HCT116 (cell line): ENCODE results near the gene NKAIN4. TPM values are rescaled to one million over a fixed set of nuclear protein-coding genes. Genes with fewer than 3 reads are reported as not detected.

Source experiments
- ATAC-seq: fragments of 200-7000 bp; cut with Tn5 transposase; 2 replicates; pipeline ENCODE4 v1.9.1; 2020; ENCODE audit warnings: mild to moderate bottlenecking, moderate library complexity
- BruUV-seq: library from RNA; stranded (reverse); fragments of 400-500 nt; replicated peaks from 2 replicates; lab custom pipeline; 2021; lab: Mats Ljungman, UMichigan
- CTCF ChIA-PET: fragments of 300-600 bp; sonication (Branson Sonifier 250); formaldehyde crosslinking; loops from one replicate; lab custom pipeline; 2021; ENCODE audit warnings: antibody characterized with exemption; lab: Charles Lee
- POLR2A ChIA-PET: fragments of 300-600, 350-600 bp; sonication (Branson Sonifier 250); formaldehyde crosslinking; loops from one replicate; lab custom pipeline; 2021; ENCODE audit warnings: antibody characterized with exemption; lab: Charles Lee
- RAD21 ChIA-PET, 2 experiments: fragments of 300-600 bp; sonication (Branson Sonifier 250); formaldehyde crosslinking; loops; one replicate each; lab custom pipeline; 2023; ENCODE audit warnings: low total read pairs in 2 of 2; ENCODE audit not compliant: uncharacterized antibody in 2 of 2, unreplicated experiment in 2 of 2, low non-redundant PET in 1 of 2; lab: Charles Lee
- DNase-seq: peaks from one replicate; pipeline ENCODE4 v3.0.0-alpha.2; 2010; ENCODE audit warnings: low read depth, low spot score
- H2AFZ ChIP-seq: fragments of 200-600 bp; shearing (Covaris generic), sonication (generic); 2 replicates; pipeline ENCODE4 v1.6.1; 2017; ENCODE audit warnings: low read depth, mixed run types, mixed read lengths, antibody characterized with exemption, low read length; ENCODE audit not compliant: poor library complexity, severe bottlenecking
- H3K27ac ChIP-seq: 2 replicates; pipeline ENCODE4 v1.5.1; 2012; ENCODE audit warnings: low read depth, low read length
- H3K27me3 ChIP-seq: fragments of 200-600 bp; sonication (generic); 2 replicates; pipeline ENCODE4 v1.6.1; 2016; ENCODE audit warnings: mixed run types, low read length, mixed read lengths; ENCODE audit not compliant: insufficient read depth
- H3K36me3 ChIP-seq, 2 experiments: fragments of 200-500 bp in 1 of 2; fragments of 200-600 bp in 1 of 2; sonication (Bioruptor generic) in 1 of 2; sonication (generic) in 1 of 2; 2 replicates each; pipeline versions ENCODE4 v1.5.1 to v1.6.1; 2014 to 2016; ENCODE audit warnings: low read length in 2 of 2, inconsistent platforms in 1 of 2, mixed read lengths in 1 of 2, mixed run types in 1 of 2; ENCODE audit not compliant: insufficient read depth in 2 of 2, control insufficient read depth in 1 of 2
- H3K4me1 ChIP-seq, 2 experiments: fragments of 200-600 bp in 1 of 2; sonication (generic) in 1 of 2; 2 replicates each; pipeline versions ENCODE4 v1.5.1 to v1.6.1; 2012 to 2017; ENCODE audit warnings: low read length in 2 of 2, inconsistent platforms in 1 of 2, mild to moderate bottlenecking in 1 of 2, mixed read lengths in 1 of 2, mixed run types in 1 of 2, moderate library complexity in 1 of 2; ENCODE audit not compliant: insufficient read depth in 2 of 2, control insufficient read depth in 1 of 2
- H3K4me2 ChIP-seq: fragments of 200-600 bp; sonication (generic); 2 replicates; pipeline ENCODE4 v1.6.1; 2017; ENCODE audit warnings: mixed run types, low read length, mixed read lengths
- H3K4me3 ChIP-seq, 2 experiments: fragments of 200-600 bp in 1 of 2; sonication (generic) in 1 of 2; replicated peaks in 1 of 2; 2 replicates each; pipeline ENCODE4 v1.5.1; 2011 to 2016; ENCODE audit warnings: low read length in 2 of 2, control low read depth in 1 of 2, low read depth in 1 of 2, mild to moderate bottlenecking in 1 of 2, mixed read lengths in 1 of 2, mixed run types in 1 of 2
- H3K79me2 ChIP-seq: fragments of 200-600 bp; sonication (generic); 2 replicates; pipeline ENCODE4 v1.6.1; 2017; ENCODE audit warnings: mild to moderate bottlenecking, mixed run types, low read length, moderate library complexity, mixed read lengths; ENCODE audit not compliant: insufficient read depth
- H3K9ac ChIP-seq: fragments of 200-600 bp; sonication (generic); 2 replicates; pipeline ENCODE4 v1.6.1; 2016; ENCODE audit warnings: low read length, mixed read lengths
- H3K9me2 ChIP-seq: fragments of 200-600 bp; sonication (generic), shearing (Covaris generic); 2 replicates; pipeline ENCODE4 v1.6.1; 2017; ENCODE audit warnings: mixed run types, mild to moderate bottlenecking, moderate library complexity; ENCODE audit not compliant: insufficient read depth
- H3K9me3 ChIP-seq, 2 experiments: fragments of 200-500 bp in 1 of 2; fragments of 200-600 bp in 1 of 2; sonication (Bioruptor generic) in 1 of 2; sonication (generic) in 1 of 2; 2 replicates each; pipeline ENCODE4 v1.6.1; 2014 to 2017; ENCODE audit warnings: low read length in 2 of 2, mixed read lengths in 2 of 2, inconsistent platforms in 1 of 2, low read depth in 1 of 2, mild to moderate bottlenecking in 1 of 2, mixed run types in 1 of 2, moderate library complexity in 1 of 2; ENCODE audit not compliant: control insufficient read depth in 1 of 2, insufficient read depth in 1 of 2
- H4K20me1 ChIP-seq: fragments of 200-600 bp; sonication (generic), shearing (Covaris generic); 2 replicates; pipeline ENCODE4 v1.6.1; 2017; ENCODE audit warnings: mixed run types, mild to moderate bottlenecking, moderate library complexity; ENCODE audit not compliant: insufficient read depth
- CBX3 ChIP-seq: IDR thresholded peaks from 2 replicates; pipeline ENCODE4 v1.6.1; 2012; ENCODE audit warnings: low read depth
- CEBPB ChIP-seq: IDR thresholded peaks from 2 replicates; pipeline ENCODE4 v1.6.1; 2012; ENCODE audit warnings: low read depth
- EGR1 ChIP-seq: IDR thresholded peaks from 2 replicates; pipeline ENCODE4 v1.6.1; 2012; ENCODE audit warnings: low read depth
- EZH2 ChIP-seq: fragments of 200-600 bp; sonication (generic); IDR thresholded peaks from 2 replicates; pipeline ENCODE4 v1.6.1; 2017; ENCODE audit warnings: antibody characterized with exemption, mixed run types
- FOSL1 ChIP-seq: IDR thresholded peaks from 2 replicates; pipeline ENCODE4 v1.6.1; 2012; ENCODE audit warnings: low read depth
- POLR2A ChIP-seq: IDR thresholded peaks from 2 replicates; pipeline ENCODE4 v1.7.0; 2011; ENCODE audit warnings: borderline replicate concordance; ENCODE audit not compliant: insufficient read depth, insufficient read length; ENCODE audit errors: extremely low read depth
- RAD21 ChIP-seq: IDR thresholded peaks from 2 replicates; pipeline ENCODE4 v1.6.1; 2012; ENCODE audit warnings: low read depth, mild to moderate bottlenecking
- SP1 ChIP-seq: IDR thresholded peaks from 2 replicates; pipeline ENCODE4 v1.6.1; 2012; ENCODE audit warnings: low read depth
- TCF7L2 ChIP-seq: IDR thresholded peaks from 2 replicates; pipeline ENCODE4 v1.7.0; 2011; ENCODE audit warnings: borderline replicate concordance, inconsistent platforms; ENCODE audit not compliant: insufficient read depth, insufficient read length; ENCODE audit errors: extremely low read depth
- ZFX ChIP-seq: fragments of 450-650 bp; IDR thresholded peaks from 2 replicates; pipeline ENCODE4 v1.6.1; 2017
- intact Hi-C: fragments of 100-400 bp; cut with micrococcal nuclease; formaldehyde crosslinking; loops from 2 replicates; pipeline ENCODE4 v1.10.0; 2022
- total RNA-seq: library from RNA; stranded (reverse); gene quantifications from one replicate; pipeline ENCODE4 v1.2.1, GENCODE V29; 2021; ENCODE audit not compliant: unreplicated experiment
- TF ChIP-seq, protein P1 (sequence below): IDR thresholded peaks from 2 replicates; pipeline ENCODE4 v1.6.1; 2012
- TF ChIP-seq, protein P2 (sequence below): IDR thresholded peaks from 2 replicates; pipeline ENCODE4 v1.6.1; 2012
- TF ChIP-seq, protein P3 (sequence below), 3 experiments: fragments of 200-600 bp in 1 of 3; sonication (generic) in 1 of 3; IDR thresholded peaks in 2 of 3; conservative IDR thresholded peaks in 1 of 3; 2 replicates each; pipeline ENCODE4 v1.5.1; 2012 to 2017; ENCODE audit warnings: low read depth in 2 of 3, low read length in 2 of 3, antibody characterized with exemption in 1 of 3, borderline replicate concordance in 1 of 3, control low read depth in 1 of 3, mild to moderate bottlenecking in 1 of 3, mixed read lengths in 1 of 3, mixed run types in 1 of 3, moderate library complexity in 1 of 3; ENCODE audit not compliant: insufficient read depth in 1 of 3
- TF ChIP-seq, protein P4 (sequence below): IDR thresholded peaks from 2 replicates; pipeline ENCODE4 v1.6.1; 2012; ENCODE audit warnings: low read depth
- TF ChIP-seq, protein P5 (sequence below): IDR thresholded peaks from 2 replicates; pipeline ENCODE4 v1.6.1; 2011; ENCODE audit warnings: mild to moderate bottlenecking, low read length, moderate library complexity; ENCODE audit not compliant: insufficient replicate concordance; ENCODE audit errors: extremely low read depth

Gene NKAIN4
- total RNA-seq, 1 experiment from 2014 or later, result not detected

DNA sequence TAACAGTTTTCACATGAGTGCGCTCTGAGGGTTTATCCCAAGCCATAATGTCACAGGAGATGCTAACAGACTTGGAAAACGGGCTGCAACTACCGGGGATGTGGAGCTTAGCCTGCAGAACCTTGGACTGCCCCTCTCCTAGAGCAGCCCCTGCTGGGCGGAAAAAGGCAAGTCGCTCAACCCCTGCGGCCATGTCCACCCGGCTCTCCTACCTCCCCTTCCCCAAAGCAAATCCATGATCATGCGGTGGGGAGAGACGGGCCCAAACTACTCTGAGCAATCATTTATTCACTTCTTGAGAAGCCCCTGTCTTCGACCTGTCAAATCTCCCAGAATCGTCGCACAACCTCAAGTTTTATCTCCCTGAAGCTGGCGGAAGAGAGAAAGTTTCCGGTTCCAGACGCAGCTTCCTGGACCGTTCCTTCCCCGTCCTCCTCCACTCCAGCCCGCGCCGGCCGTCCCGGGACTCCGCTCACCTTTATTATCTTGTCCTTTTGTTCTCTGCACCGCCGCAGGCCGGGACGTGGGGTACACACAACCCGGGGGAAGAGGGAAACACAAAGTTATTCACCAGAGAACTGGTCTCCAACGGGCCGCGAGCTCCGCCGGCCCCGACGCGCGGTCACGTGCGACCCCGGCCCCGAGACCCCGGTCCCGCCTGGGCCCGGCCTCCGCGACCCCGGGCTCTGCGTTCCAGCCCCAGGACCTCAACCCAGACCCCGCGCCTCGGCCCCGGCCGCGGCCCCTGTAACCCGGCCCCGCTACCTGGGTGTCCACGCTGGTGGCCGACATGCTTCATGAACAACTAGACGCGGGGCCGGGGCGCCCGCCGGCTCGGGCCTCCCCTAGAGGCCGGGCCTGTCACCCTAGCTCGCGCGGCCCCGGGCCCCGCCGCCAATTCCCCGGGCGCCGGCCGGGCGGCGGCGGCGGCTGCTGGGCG lies 38.9 kb downstream of the NKAIN4 start (continued):
- TF ChIP-seq, protein P1, sequence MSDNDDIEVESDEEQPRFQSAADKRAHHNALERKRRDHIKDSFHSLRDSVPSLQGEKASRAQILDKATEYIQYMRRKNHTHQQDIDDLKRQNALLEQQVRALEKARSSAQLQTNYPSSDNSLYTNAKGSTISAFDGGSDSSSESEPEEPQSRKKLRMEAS, result peak; percentile 31; the same call in 1 of the 2 replicates
- TF ChIP-seq FOSL1, result no peak
- TF ChIP-seq RAD21, result peak; percentile 70
- TF ChIP-seq CBX3, result no peak
- TF ChIP-seq CEBPB, result no peak
- TF ChIP-seq, protein P2, sequence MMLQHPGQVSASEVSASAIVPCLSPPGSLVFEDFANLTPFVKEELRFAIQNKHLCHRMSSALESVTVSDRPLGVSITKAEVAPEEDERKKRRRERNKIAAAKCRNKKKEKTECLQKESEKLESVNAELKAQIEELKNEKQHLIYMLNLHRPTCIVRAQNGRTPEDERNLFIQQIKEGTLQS, result no peak
- no peak for TF ChIP-seq SP1

DNA sequence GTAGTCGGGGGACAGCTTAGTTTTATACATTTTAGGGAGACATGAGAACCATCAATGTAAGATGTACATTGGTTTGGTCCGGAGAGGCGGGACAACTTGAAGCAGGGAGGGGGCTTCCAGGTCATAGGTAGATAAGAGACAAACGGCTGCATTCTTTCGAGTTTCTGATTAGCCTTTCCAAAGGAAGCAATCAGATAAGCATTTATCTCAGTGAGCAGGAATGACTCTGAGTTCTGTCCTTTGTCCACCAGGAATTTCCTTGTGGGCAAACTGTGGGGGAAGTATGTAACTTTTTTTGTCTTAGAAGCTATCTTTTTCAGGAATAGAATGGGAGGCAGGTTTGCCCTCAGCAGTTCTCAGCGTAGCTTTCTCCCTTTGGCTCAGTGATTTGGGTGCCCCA lies 39.7 kb downstream of the NKAIN4 start:
- no TSS peak for BruUV-seq
- no peak for DNase-seq
- Histone ChIP-seq H3K4me1 (peaks cover 14 to 21% of the 10 kb centered on the region in 2 experiments), H3K79me2 (peaks cover 63% of the 10 kb centered on the region), H4K20me1 (peaks cover 3% of the 10 kb centered on the region; the same call in 1 of the 2 replicates), H3K9ac (peak overlapping the region; percentile 98), H3K27me3 (no peaks in the 10 kb centered on the region), H3K4me3 (peak overlapping the region; percentile 90 to 95), H3K9me3 (no peaks in the 10 kb centered on the region), H3K27ac (no peak overlapping the region; the same call in 1 of the 2 replicates), H3K4me2 (peak overlapping the region; percentile 77), H2AFZ (no peak overlapping the region), H3K9me2 (no peaks in the 10 kb centered on the region), H3K36me3 (peaks cover 34 to 46% of the 10 kb centered on the region in 2 experiments; a peak in 3 of 4 replicates)
- TF ChIP-seq POLR2A, result no peak
- TF ChIP-seq TCF7L2, result no peak
- no peak for TF ChIP-seq EZH2
- no peak for TF ChIP-seq CBX3
- no peak for TF ChIP-seq RAD21
- TF ChIP-seq, protein P3, sequence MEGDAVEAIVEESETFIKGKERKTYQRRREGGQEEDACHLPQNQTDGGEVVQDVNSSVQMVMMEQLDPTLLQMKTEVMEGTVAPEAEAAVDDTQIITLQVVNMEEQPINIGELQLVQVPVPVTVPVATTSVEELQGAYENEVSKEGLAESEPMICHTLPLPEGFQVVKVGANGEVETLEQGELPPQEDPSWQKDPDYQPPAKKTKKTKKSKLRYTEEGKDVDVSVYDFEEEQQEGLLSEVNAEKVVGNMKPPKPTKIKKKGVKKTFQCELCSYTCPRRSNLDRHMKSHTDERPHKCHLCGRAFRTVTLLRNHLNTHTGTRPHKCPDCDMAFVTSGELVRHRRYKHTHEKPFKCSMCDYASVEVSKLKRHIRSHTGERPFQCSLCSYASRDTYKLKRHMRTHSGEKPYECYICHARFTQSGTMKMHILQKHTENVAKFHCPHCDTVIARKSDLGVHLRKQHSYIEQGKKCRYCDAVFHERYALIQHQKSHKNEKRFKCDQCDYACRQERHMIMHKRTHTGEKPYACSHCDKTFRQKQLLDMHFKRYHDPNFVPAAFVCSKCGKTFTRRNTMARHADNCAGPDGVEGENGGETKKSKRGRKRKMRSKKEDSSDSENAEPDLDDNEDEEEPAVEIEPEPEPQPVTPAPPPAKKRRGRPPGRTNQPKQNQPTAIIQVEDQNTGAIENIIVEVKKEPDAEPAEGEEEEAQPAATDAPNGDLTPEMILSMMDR (IDR thresholded peaks at IDR 0.05 in 2 of 3, conservative IDR thresholded peaks at IDR 0.05 in 1 of 3; ENCODE audit: borderline replicate concordance in 1 of 3, insufficient read depth in 1 of 3, low read depth in 2 of 3, low read length in 2 of 3), result no peak
- no peak for TF ChIP-seq FOSL1
- TF ChIP-seq EGR1, result no peak
- TF ChIP-seq, protein P4, sequence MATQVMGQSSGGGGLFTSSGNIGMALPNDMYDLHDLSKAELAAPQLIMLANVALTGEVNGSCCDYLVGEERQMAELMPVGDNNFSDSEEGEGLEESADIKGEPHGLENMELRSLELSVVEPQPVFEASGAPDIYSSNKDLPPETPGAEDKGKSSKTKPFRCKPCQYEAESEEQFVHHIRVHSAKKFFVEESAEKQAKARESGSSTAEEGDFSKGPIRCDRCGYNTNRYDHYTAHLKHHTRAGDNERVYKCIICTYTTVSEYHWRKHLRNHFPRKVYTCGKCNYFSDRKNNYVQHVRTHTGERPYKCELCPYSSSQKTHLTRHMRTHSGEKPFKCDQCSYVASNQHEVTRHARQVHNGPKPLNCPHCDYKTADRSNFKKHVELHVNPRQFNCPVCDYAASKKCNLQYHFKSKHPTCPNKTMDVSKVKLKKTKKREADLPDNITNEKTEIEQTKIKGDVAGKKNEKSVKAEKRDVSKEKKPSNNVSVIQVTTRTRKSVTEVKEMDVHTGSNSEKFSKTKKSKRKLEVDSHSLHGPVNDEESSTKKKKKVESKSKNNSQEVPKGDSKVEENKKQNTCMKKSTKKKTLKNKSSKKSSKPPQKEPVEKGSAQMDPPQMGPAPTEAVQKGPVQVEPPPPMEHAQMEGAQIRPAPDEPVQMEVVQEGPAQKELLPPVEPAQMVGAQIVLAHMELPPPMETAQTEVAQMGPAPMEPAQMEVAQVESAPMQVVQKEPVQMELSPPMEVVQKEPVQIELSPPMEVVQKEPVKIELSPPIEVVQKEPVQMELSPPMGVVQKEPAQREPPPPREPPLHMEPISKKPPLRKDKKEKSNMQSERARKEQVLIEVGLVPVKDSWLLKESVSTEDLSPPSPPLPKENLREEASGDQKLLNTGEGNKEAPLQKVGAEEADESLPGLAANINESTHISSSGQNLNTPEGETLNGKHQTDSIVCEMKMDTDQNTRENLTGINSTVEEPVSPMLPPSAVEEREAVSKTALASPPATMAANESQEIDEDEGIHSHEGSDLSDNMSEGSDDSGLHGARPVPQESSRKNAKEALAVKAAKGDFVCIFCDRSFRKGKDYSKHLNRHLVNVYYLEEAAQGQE, result no peak
- TF ChIP-seq ZFX, result no peak
- TF ChIP-seq, protein P5, sequence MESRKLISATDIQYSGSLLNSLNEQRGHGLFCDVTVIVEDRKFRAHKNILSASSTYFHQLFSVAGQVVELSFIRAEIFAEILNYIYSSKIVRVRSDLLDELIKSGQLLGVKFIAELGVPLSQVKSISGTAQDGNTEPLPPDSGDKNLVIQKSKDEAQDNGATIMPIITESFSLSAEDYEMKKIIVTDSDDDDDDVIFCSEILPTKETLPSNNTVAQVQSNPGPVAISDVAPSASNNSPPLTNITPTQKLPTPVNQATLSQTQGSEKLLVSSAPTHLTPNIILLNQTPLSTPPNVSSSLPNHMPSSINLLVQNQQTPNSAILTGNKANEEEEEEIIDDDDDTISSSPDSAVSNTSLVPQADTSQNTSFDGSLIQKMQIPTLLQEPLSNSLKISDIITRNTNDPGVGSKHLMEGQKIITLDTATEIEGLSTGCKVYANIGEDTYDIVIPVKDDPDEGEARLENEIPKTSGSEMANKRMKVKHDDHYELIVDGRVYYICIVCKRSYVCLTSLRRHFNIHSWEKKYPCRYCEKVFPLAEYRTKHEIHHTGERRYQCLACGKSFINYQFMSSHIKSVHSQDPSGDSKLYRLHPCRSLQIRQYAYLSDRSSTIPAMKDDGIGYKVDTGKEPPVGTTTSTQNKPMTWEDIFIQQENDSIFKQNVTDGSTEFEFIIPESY, result no peak
- ChIA-PET POLR2A (interaction anchor here (1.0 to 1.3 kb wide), 2 partner anchors 9 to 23 kb away, joined by 3 read pairs; no protein-coding TSS in a partner anchor), RAD21 (interaction anchor here in 1 of 2 experiments (1.0 kb wide), 1 partner anchor 9 kb away, joined by 3 read pairs; no protein-coding TSS in a partner anchor), CTCF (interaction anchor here (0.8 to 1.9 kb wide), 7 partner anchors 8 to 242 kb away, joined by 3 to 10 read pairs (median 4); no protein-coding TSS in a partner anchor)
- intact Hi-C loops, result no loop called here
- ATAC-seq, result no peak
